Activated CD8-positive, alpha-beta memory T cell treated with anti-CD3 and anti-CD28 coated beads for 1 hour (primary cell): ENCODE data around the gene NASP.

Source experiments
- DNase-seq, 2 donors: peaks; one replicate each; pipeline ENCODE4 v3.0.0-alpha.2; 2020; ENCODE audit warnings: low read depth in 1 of 2; ENCODE audit errors: extremely low read depth in 1 of 2

NASP gene

GRCh38 chr1:45659222-45659621 lies 75.4 kb downstream of the NASP start:
- no peak for DNase-seq

GRCh38 chr1:45660336-45660735 lies 76.5 kb downstream of the NASP start:
- no peak for DNase-seq

DNA sequence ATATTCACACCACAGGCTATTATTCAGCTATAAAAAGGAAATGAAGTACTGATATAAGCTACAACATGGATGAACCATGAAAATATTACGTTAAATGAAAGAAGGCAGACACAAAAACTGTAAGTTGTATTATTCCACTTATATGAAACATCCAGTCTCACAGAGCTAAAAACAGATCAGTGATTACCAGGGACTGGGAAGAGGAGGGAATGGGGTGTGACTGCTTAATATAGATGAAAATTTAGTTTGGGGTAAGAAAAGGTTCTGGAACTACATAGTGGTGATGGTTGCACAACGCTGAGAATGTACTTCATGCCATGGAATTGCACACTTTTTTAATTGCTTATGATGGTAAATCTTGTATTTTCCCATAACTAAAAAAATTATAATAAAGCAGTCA lies 83.0 kb downstream of the NASP start:
- DNase-seq, result no peak

- DNase-seq, result no peak
These were observed 83.7 kb downstream of the NASP start for GRCh38 chr1:45667321-45668111.
